ENCODE results near the gene ACO1.

DNA sequence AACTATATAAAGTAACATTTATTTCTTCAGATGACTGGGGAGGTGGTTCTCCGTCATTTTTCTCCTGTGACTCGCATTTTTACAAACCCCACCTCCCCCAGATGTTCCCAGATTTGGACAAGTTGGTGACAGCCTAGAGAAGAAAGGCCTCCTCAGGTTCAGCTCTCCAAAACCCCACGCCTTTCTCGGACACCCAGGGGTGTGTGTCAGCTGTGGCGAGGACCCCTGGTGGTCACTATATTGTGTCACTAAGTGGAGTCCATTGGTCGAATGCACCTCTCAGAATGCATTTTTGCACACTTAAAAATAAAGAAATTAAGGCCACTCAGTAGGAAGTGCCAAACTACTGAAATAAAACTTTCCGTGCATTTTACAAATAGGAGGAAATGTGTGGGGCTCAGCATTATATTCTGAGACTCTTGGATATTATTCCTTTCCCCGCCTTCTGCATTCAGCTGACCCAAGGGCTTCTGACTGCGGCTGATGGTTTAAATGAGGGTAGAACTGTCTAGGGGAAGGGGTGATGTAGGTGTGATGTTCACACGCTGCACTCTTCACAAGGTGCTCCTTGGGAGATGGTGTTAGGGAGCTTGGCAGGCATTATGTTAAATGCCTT is 47.6 kb downstream of the ACO1 start:
- TF ChIP-seq CTCF (IDR thresholded peaks at IDR 0.05): peak; percentile 35 to 62 (median 56)
- TF ChIP-seq POLR2A (IDR thresholded peaks at IDR 0.05): no peak

Data from adrenal gland (tissue), 5 donors.